Keratinocyte (primary cell): ENCODE measurements around the gene BTG1. TPM values are rescaled to one million over a fixed set of nuclear protein-coding genes. Genes with fewer than 3 reads are reported as not detected.

Experiments
- DNase-seq: peaks from one replicate; pipeline ENCODE4 v3.0.0-alpha.2; 2011; ENCODE audit warnings: low read depth, missing footprints, low spot score
- FAIRE-seq: peaks from 2 replicates; lab custom pipeline; 2011; peaks lifted over from hg19 to GRCh38; lab: Jason Lieb, UNC
- H2AFZ ChIP-seq: 2 replicates; pipeline ENCODE4 v1.6.0; 2012; ENCODE audit warnings: low read length, control low read depth, inconsistent platforms; ENCODE audit not compliant: control insufficient read depth
- H3K27ac ChIP-seq: 2 replicates; pipeline ENCODE4 v1.5.1; 2011; ENCODE audit warnings: low read length; ENCODE audit not compliant: control insufficient read depth, insufficient read depth
- H3K27me3 ChIP-seq: 3 replicates; pipeline ENCODE4 v1.6.0; 2011; ENCODE audit warnings: low read length; ENCODE audit not compliant: control insufficient read depth, insufficient read depth; ENCODE audit errors: extremely low read depth
- H3K36me3 ChIP-seq, 2 experiments: 2 replicates in 1 of 2; 3 replicates in 1 of 2; pipeline ENCODE4 v1.5.1; 2011; ENCODE audit warnings: low read length in 2 of 2, mild to moderate bottlenecking in 1 of 2; ENCODE audit not compliant: control insufficient read depth in 2 of 2, insufficient read depth in 2 of 2; ENCODE audit errors: extremely low read depth in 1 of 2
- H3K4me1 ChIP-seq: 3 replicates; pipeline ENCODE4 v1.5.1; 2011; ENCODE audit warnings: low read length; ENCODE audit not compliant: control insufficient read depth, insufficient read depth; ENCODE audit errors: extremely low read depth
- H3K4me2 ChIP-seq: 3 replicates; pipeline ENCODE4 v1.6.0; 2011; ENCODE audit warnings: low read depth, low read length; ENCODE audit not compliant: control insufficient read depth, insufficient read depth; ENCODE audit errors: extremely low read depth
- H3K4me3 ChIP-seq, 3 experiments: fragments of 200-600 bp in 1 of 3; sonication (generic) in 1 of 3; 2 replicates in 2 of 3; 3 replicates in 1 of 3; pipeline ENCODE4 v1.5.1; 2011 to 2016; ENCODE audit warnings: low read length in 3 of 3, mild to moderate bottlenecking in 3 of 3, control low read depth in 2 of 3, inconsistent platforms in 1 of 3, low read depth in 1 of 3, mixed read lengths in 1 of 3, mixed run types in 1 of 3, moderate library complexity in 1 of 3; ENCODE audit not compliant: control insufficient read depth in 2 of 3, insufficient read depth in 2 of 3; ENCODE audit errors: extremely low read depth in 1 of 3
- H3K79me2 ChIP-seq: 2 replicates; pipeline ENCODE4 v1.6.0; 2012; ENCODE audit warnings: low read length; ENCODE audit not compliant: control insufficient read depth, insufficient read depth
- H3K9ac ChIP-seq: 3 replicates; pipeline ENCODE4 v1.6.0; 2011; ENCODE audit warnings: low read length; ENCODE audit not compliant: control insufficient read depth, insufficient read depth; ENCODE audit errors: extremely low read depth
- H3K9me1 ChIP-seq: 3 replicates; pipeline ENCODE4 v1.6.0; 2011; ENCODE audit warnings: low read length; ENCODE audit not compliant: control insufficient read depth, insufficient read depth; ENCODE audit errors: extremely low read depth
- H3K9me3 ChIP-seq: 2 replicates; pipeline ENCODE4 v1.5.1; 2012; ENCODE audit warnings: low read depth, low read length; ENCODE audit not compliant: control insufficient read depth
- H4K20me1 ChIP-seq: 3 replicates; pipeline ENCODE4 v1.6.0; 2011; ENCODE audit warnings: low read length; ENCODE audit not compliant: control insufficient read depth, insufficient read depth; ENCODE audit errors: extremely low read depth
- CTCF ChIP-seq, 3 experiments: IDR thresholded peaks in 1 of 3; conservative IDR thresholded peaks in 1 of 3; optimal IDR thresholded peaks in 1 of 3; 2 replicates in 2 of 3; 3 replicates in 1 of 3; pipeline versions ENCODE3 to v1.5.1; 2011; ENCODE audit warnings: low read length in 3 of 3, mild to moderate bottlenecking in 3 of 3, moderate library complexity in 2 of 3, control low read depth in 1 of 3, inconsistent platforms in 1 of 3; ENCODE audit not compliant: insufficient read depth in 2 of 3; ENCODE audit errors: extremely low read depth in 1 of 3
- EZH2 ChIP-seq: IDR thresholded peaks from one replicate; pipeline ENCODE4 v1.6.1; 2012; ENCODE audit warnings: inconsistent platforms, mild to moderate bottlenecking, low read length, moderate library complexity
- dilution Hi-C: fragments of 300-500 bp; cut with MboI; formaldehyde crosslinking; loops from one replicate; pipeline ENCODE4 v1.7.0; 2020; ENCODE audit warnings: low sequenced_read_pairs; ENCODE audit not compliant: extremely low pct_ligation_motif_present
- polyA plus RNA-seq, 5 experiments: library from polyadenylated mRNA; depleted of rRNA in 3 of 5; stranded (reverse) in 3 of 5; stranded (forward) in 1 of 5; unstranded in 1 of 5; fragments of >200 nt; gene quantifications; 1 replicate in 1 of 5; 2 replicates in 3 of 5; 3 replicates in 1 of 5; pipeline versions ENCODE4 v1.2.1 to v1.2.3, GENCODE V29; 2011 to 2012; ENCODE audit warnings: missing spikeins in 2 of 5, low read depth in 1 of 5, low replicate concordance in 1 of 5

The BTG1 gene
- polyA plus RNA-seq, 1 donor (not counting 4 experiments of a cell fraction or from before 2014, with no cell fraction given) = 40.7 TPM

- TF ChIP-seq EZH2 (no peak), CTCF (optimal IDR thresholded peaks at IDR 0.05 in 1 of 3, IDR thresholded peaks at IDR 0.05 in 1 of 3, conservative IDR thresholded peaks at IDR 0.05 in 1 of 3; ENCODE audit: extremely low read depth in 1 of 3, insufficient read depth in 2 of 3, low read length in 3 of 3) (no peak)
- H3K27me3 ChIP-seq = no peaks in the 10 kb centered on the region
- no peaks in the 10 kb centered on the region for H3K36me3 ChIP-seq
- H3K27ac ChIP-seq = peak overlapping the region; percentile 71
- H3K79me2 ChIP-seq = peaks cover 30% of the 10 kb centered on the region
- no peak for DNase-seq
- dilution Hi-C loops = no loop called here
- peak overlapping the region; percentile 46 for H3K4me2 ChIP-seq
- no peaks in the 10 kb centered on the region for H3K9me1 ChIP-seq
- FAIRE-seq = peak; percentile 90
- no peak overlapping the region for H3K4me3 ChIP-seq
- H3K9me3 ChIP-seq = no peaks in the 10 kb centered on the region
- H3K9ac ChIP-seq = peak overlapping the region; percentile 4
- peaks cover 66% of the 10 kb centered on the region for H3K4me1 ChIP-seq
- H4K20me1 ChIP-seq = no peaks in the 10 kb centered on the region
- no peak overlapping the region for H2AFZ ChIP-seq
Measured at GRCh38 chr12:92134638-92135274, 10.9 kb downstream of the BTG1 start.

GRCh38 chr12:92133795-92134637, 11.6 kb downstream of the BTG1 start:
- Histone ChIP-seq H4K20me1 (no peaks in the 10 kb centered on the region), H3K9me3 (no peaks in the 10 kb centered on the region), H3K9me1 (no peaks in the 10 kb centered on the region), H3K27me3 (no peaks in the 10 kb centered on the region), H2AFZ (no peak overlapping the region), H3K79me2 (peaks cover 22% of the 10 kb centered on the region), H3K27ac (peak overlapping the region; percentile 71), H3K4me2 (peak overlapping the region; percentile 46), H3K4me1 (peaks cover 60% of the 10 kb centered on the region), H3K4me3 (no peak overlapping the region), H3K9ac (peak overlapping the region; percentile 4), H3K36me3 (no peaks in the 10 kb centered on the region)
- dilution Hi-C loops = no loop called here
- FAIRE-seq (peak; percentile 73), DNase-seq (no peak)
- no peak for TF ChIP-seq CTCF (optimal IDR thresholded peaks at IDR 0.05 in 1 of 3, IDR thresholded peaks at IDR 0.05 in 1 of 3, conservative IDR thresholded peaks at IDR 0.05 in 1 of 3; ENCODE audit: extremely low read depth in 1 of 3, insufficient read depth in 2 of 3, low read length in 3 of 3)
- TF ChIP-seq EZH2 = no peak
